HG02678 (cell line): Measurements from ENCODE around the gene CHMP1A.

Experiments
- ATAC-seq: cut with Tn5 transposase; IDR thresholded peaks from one replicate; pipeline ENCODE4 v1.9.1; 2021; ENCODE audit warnings: mild to moderate bottlenecking, moderate library complexity; ENCODE audit not compliant: unreplicated experiment

The CHMP1A gene

GRCh38 chr16:89629827-89630610, 27.5 kb downstream of the CHMP1A start:
- no peak for ATAC-seq

DNA sequence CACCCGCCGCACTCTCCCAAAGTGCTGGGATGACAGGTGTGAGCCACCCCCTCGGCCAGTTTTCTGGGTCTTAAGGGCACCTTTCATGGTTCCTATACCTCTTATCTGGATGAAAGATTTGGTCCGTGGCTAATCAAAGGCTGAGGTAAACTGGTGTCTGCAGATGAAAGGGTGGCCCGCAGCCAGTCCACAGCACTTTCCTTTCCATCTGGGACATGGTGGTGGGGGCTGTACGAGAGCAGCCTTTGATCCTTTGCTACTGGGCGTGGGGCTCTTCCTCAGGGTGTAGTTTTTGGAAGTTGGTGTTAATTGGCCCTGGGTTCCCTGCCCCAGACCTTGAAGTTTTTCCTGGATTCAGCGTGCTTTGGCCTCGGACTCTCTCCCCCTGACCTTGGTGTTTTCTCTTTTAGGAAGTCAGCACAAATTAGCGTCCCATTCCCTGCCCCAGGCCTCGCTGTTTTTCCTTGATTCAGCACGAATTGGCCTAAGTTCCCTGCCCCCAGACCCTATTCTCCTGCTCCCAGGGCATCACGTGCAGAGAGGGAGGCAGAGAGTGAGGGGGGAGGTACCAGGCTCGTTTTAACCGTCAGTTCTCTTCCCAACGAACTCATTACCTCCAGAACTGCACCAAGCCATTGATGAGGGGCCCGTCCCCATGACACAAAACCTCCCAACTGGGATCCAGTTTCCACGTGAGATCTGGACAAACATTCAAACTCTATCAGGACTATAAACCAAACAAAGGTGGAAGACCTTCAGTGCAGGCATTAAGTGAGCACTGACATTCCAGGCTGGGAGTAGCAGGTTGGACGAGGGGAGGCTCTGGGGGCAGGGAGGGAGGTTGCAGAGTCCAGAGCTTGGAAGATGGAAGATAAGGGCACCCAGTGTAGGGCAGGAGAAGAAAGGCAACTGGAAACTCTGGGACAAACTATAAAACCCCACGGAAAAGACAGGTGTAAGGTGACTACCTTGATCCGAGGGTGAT, 32.4 kb downstream of the CHMP1A start:
- no peak for ATAC-seq

- no peak for ATAC-seq
Measured at GRCh38 chr16:89623511-89624261, 33.8 kb downstream of the CHMP1A start.

- no peak for ATAC-seq
Measured at GRCh38 chr16:89621698-89622409, 35.7 kb downstream of the CHMP1A start.

GRCh38 chr16:89621136-89621697, 36.3 kb downstream of the CHMP1A start:
- ATAC-seq = no peak

DNA sequence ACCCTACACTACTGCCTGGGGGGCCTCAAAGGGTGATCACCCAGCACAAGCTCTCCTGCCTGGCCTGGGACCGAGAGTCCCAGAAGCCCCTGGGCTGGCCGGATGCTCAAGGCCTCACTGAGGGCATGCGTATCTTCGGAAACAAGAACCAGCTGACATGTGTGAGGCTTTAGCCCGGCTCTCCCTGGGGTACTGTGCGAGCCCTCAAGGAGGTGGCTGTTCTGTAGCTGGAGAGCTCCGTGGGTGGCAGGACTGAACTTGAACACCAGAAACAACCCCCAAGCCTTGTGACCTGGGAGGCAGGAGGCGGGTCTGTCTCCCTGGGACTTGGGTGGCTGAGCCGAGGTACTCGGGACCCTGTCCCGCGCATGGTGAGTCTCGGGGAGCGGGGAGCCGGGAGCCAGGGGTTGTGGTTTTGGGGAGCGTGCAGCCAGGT, 37.1 kb downstream of the CHMP1A start:
- ATAC-seq = no peak

DNA sequence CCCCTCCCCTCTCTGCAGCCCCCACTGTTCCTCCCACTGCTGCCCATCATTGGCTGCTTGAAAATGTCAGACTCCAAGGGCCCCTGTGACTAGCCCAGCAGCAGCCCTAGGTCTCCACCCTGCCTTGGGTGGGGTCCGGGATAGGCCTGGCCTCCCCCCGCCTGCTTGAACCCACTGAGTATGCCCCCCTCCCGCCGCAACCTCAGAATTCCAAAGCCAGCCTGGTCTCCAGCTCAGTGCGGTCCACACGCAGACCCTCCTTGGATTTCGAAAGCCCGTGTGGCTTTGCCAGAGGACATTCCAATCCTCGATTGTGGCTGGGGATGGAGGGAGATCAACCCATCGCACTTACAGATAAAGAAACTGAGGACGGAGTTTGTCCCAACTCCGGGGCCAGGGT, 37.7 kb downstream of the CHMP1A start:
- ATAC-seq = no peak

DNA sequence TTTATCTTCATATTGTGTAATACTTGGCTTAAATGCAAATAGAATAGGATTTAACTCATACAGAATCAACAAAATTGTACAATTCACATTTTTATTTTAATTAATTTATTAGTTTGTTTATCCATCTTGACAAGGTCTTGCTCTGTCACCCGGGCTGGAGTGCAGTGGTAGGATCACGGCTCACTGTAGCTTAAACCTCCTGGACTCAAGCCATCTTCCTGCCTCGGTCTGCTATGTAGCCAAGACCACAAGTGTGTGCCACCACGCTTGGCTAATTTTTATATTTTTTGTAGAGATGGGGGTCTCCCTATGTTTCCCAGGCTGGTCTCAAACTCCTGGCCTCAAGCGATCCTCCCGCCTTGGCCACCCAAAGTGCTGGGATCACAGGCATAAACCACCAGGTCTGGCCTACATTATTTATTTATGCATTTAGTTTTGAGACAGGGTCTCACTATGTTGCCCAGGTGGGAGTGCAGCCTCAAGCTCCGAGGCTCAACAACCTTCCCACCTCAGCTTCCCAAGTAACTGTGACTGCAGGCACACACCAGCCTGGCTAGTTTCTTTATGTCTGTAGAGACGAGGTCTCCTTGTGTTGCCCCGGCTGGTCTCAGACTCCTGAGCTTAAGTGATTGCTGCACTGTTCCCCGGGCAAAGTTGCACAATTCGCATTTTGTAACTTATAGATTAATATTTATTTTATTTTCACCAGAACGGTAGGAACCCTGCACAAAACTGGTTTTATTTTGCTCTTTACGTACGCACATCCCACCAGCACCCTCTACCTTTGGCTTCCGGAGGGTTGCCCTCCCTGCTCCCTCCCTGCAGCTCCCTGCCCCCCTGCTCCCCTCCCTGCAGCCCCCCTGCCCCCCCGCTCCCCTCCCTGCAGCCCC, 39.2 kb downstream of the CHMP1A start:
- no peak for ATAC-seq

- ATAC-seq = no peak
Measured at GRCh38 chr16:89617036-89617435, 40.5 kb downstream of the CHMP1A start.

- no peak for ATAC-seq
Measured at GRCh38 chr16:89616623-89617022, 40.9 kb downstream of the CHMP1A start.

GRCh38 chr16:89615596-89616090, 41.9 kb downstream of the CHMP1A start:
- no peak for ATAC-seq

DNA sequence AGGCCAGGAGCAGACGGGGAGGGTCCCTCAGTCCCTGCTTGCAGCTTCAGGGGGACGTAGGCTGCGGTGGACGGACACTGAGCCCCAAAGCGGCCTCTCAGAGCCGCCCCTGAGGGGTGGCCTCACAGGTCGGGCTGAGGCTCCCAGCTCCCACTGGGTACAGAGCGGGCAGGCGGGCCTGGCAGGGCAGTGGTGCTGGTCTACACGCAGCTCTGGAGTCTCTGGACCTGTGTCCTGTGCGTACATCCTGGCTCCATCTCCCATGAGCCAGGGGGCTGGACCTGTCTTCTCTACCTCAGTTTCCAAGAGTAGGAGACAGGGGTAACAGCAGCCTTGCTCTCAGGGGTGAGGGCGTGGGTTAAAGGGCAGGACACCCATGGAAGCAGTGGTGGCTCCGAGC, 42.3 kb downstream of the CHMP1A start:
- ATAC-seq = no peak

DNA sequence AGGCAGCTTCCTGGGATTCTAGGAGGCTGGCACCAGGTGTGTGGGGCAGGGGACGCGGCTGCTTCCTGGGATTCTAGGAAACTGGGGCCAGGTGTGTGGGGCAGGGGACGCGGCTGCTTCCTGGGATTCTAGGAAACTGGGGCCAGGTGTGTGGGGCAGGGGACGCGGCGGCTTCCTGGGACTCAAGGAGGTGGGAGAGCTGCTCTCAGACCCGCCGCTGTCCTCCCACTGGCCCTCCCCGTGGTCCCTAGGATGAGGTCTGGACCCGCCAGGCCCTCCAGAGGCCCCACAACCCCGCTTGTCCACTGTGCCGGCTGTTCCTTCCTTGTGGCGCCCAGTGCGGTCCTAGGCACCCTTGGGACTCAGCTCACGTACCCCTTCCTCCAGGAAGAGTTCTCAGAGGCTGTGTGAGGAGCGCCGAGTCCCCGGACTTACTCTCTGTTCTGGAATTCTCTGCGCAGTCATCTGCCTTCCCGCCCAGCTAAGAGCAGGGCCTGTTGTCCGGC, 43.5 kb downstream of the CHMP1A start:
- no peak for ATAC-seq

- ATAC-seq = no peak
Measured at GRCh38 chr16:89613231-89613953, 44.1 kb downstream of the CHMP1A start, which contains the start of gene DPEP1. Gene DPEP1 (plus strand): TSS chr16:89613642. CDS start chr16:89630411, 16,769 bp downstream.

DNA sequence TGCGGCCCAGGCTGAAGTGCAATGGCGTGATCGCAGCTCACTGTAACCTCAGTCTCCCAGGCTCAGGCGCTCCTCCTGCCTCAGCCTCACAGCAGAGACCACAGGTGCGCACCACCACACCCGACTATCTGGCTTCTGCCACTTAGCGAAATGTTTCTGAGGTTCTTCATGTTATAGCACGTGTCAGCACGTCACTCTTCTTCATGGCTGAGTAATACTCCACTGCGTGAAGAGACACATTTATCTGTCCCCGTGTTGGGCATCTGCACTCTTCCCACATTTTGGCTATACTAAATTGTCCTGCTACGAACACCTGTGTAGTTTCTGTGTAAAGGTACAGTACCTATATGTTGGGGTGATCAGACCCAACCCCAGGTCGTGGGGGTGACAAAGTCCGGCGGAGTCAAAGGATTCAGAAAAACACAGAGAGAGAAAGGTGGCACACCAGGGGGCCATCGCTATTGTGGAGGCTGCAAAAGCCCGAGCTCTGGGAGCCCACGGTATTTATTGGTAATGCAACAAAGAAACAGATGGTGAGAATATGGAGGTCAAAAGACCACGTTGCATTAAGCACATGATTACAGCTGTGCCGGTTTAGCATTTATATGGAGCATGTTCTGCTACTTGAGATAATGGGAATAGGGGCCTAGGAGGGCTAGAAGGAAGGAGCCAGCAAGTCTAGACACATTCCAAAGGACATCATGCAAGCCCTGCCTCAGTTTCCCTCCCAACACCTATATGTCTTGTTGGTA, 44.9 kb downstream of the CHMP1A start:
- ATAC-seq = no peak

- ATAC-seq = no peak
Measured at GRCh38 chr16:89610108-89610453, 47.4 kb downstream of the CHMP1A start.
